GM03348 (cell line): ENCODE results near the gene UGT2A3.
"Not testable (repeated sequence)": the region's sequence is repeated elsewhere in the genome, so short reads cannot be mapped to it uniquely, and the experiment has no call there.

Experiments used
- DNase-seq: peaks from one replicate; pipeline ENCODE4 v3.0.0; 2012; ENCODE audit warnings: low spot score

The UGT2A3 gene

DNA sequence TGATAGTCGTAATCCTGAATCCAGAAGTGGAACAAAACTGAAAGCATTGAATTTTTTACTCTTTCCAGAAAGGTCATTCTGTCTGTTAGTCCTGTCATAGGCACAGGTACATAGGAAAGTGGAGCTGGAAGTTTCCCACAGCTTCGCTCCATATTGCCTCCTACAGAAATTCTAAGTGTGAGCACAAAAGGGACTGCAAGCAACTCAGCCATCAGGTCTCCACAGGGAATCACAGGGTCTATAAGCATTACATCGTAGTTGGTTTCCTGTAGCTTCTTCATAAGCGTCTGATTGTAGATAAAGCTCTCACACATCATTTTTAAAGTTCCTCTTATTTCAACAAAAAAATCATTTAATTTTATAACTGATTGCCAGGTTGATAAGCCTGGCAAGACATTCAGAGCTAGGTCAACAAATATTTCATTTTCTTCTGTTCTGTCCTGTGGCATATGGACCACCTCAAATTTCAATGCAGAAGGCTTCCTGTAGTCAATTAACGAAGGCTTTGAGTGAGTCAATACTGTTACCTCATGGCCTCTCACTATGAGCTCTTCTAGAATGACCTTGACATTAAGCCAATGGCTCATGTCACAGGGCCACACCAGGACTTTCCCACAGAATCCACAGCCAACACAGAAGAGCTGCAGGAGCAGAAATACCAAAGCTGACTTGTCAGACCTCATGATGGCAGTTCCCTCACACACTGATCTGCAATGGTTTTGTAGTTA, at the start of gene UGT2A3:
Gene UGT2A3, minus strand, starts transcription at position 727 of the 728 bp plus-strand sequence. Its CDS starts 44 bp downstream, at position 683.
- DNase-seq = no peak

DNA sequence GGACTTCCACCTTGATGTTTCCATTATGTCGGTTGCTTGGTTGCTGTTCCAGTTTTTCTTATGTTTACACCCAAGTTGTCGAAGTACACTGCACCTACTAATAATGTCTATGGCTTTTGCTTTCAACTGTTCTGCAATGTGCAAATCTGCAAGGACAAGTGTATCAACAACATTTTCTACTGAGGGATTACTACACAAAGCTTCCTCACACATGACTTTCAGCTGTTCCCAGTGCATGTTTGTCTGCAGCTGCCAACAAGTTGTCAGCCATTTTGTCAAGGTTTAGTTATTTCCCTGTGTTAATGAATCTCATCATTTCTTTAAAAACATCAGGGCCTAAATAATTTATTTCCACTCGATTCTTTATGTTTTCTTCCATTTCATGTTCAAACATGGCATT, 45.4 kb upstream of the UGT2A3 start:
- DNase-seq = no peak

DNA sequence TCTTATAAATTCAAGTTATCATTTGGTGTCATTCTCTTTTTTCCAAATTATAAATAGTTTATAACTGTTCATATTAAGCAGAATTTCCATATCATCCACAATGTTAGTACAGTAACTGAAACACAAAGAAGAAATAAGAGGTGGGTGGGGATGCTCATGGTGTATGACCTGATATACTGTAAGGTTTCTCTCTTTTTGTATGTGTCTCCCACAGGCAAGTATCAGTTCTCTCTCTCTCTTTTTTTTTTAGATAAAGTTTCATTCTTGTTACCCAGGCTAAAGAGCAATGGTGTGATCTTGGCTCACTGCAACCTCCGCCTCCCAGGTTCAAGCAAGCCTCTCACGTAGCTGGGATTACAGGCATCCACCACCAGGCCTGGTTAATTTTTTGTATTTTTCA, 43.7 kb upstream of the UGT2A3 start:
- no peak for DNase-seq

DNA sequence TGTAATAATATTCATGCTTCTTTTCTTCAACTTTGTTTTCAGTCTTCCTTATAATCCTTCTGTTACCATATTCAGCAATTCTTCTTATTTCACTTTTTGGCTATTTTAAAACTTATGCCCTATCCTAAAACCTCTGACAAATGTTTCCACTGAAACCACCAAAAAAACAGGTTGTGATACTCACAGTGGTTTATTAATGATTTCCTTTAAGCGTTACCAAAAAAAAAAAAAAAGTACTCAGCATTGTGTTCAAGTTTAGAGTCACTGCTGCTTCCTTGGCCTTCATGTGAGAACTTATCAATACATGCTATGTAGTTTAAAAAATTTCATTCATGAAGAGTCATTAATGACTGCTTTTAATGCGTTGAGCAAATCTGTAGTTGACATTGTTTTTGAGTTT, 35.4 kb upstream of the UGT2A3 start:
- no peak for DNase-seq

DNA sequence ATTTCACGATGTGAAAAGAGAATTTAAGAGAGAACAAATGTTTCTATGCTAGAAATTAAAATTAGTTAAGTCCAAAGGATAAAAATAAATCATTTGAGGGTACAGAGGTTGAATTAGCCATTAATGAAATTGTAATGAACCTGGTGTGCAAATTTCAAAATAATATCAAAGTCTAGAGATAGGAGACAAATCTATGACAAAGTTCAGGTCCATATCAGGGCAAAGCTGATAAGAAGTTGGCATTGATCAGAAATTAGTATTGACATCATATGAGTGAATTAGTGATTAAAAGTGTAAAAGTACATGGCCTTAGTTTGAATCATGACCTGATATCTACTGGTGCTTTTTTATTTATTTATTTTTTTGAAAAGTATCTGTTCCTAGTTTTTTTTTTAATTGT, 33.8 kb upstream of the UGT2A3 start:
- DNase-seq = no peak

DNA sequence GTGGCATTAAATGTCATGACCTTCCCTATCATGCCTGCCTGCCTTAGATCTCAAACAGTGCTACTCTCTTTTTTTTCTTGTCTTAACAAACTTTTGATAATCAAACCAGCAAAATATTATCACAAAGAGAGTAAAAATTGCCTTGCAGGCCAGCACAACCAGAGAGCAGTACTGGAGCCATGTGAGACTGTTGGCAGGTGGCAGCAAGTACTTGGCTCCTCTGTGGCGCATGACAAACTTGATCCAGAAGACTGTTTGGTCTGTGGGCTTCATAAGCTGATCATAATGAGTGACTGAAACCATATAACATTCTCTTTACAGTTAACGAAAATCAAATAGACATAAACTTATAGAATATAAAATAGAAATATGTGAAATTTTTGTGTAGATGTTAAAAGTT, 33.3 kb upstream of the UGT2A3 start:
- no peak for DNase-seq

DNA sequence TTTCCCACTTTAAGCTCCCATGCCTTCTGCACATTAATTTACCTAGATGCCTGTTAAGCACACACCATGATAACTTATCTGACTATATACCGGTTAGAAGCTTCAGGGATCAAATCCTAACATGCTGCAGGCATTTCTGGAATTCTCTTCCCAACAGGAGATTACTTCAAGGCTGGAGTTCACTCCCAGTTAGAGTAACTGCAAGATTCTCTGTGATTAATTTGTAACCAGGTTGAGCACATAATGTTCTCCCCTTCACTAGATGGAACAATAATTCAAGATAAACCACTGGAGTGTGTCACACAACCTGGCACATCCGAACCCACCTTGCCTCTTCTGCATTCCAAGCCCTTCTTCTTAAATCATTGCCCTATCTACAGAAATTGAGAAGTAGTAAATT, 11.8 kb upstream of the UGT2A3 start:
- DNase-seq = no peak

DNA sequence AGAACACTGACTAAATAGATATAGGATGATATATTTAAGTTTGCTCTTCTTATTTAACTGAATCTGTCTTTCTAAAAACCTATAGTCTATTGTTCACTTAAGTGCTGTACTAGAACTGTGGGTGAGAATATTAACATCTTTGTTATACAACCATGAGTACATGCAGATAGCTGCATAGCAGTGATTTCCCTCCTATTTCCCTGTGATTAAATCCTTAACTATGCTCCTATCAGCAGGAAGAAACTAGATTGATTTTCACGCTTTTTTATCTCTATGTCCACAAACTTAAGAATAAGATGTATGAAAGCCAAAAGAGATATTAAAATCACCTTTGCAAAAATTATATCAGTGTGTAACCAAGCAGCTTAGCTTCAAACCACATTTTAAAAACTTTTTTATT, 11.3 kb upstream of the UGT2A3 start:
- DNase-seq = no peak

DNA sequence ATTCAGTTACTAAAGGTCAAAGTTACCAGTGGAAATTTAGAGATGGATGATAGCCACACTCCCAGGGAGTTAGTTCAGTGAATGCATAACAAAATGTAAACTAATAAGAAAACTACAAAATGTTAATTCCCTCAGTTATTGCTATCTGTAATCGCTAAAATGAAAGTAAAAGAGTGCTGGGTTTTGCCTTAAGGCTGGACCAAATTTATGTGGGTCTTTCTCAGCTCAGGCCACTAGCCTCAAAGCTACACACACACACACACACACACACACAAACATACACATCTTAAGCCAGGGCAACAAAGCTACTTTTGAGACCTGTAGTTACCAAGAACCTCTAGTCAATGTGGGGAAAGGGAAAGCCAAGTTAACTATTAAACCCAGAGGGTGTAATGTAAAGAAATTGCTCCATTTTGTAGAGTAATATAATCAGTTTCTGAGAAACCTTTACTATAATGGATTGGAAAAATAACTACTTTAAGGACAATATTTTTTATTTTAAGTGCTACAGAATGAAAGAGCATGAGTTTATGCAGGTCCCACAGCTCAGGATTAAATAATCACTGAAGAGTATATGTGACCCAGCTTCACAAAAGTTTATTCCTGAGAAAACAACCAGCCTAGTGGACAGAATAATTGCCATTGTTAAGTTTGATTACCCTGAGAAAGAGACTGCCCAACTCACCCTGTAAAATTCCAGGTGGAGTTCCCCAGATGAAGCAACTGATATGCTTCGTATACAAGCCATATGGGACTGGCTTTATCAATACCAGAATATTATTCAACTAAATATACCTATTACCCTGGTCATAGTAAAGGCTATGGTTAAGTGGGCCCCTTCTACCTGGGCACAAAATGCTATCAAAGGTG, 8.9 kb upstream of the UGT2A3 start:
- DNase-seq = no peak

DNA sequence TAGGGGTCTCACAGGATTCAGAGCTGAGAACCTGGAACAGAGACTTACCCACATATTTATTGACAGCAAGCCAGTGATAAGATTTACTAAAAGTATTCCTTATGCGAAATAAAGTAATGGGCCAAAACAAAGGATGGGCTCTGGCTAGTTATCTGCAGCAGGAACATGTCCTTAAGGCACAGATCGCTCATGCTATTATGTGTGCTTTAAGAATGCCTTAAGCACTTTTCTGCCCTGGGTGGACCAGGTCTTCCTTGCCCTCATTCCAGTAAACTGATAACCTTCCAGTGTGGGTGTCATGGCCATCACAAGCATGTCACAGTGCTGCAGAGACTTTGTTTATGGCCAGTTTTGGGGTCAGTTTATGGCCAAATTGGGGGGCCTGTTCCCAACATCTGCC, 7.5 kb upstream of the UGT2A3 start:
- DNase-seq = not testable (repeated sequence)

DNA sequence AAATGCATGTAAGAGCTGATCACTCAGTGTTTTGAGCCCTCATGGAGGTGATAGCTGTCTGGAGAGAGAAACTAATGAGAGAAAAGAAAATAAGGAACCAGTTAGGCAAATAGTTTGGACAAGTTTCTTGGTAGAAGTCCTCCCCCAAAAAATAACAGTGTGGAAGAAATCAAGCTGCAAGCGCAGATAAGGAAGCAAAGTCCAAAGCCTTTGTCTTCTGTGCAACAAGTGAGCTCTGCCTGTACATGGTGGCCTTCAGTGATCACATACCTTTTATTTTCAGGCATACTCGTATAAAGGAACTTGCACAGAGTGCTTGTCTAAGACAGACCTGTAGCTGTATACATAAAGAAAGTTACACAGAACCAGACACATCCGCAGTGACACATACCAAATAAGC, 2.5 kb upstream of the UGT2A3 start:
- no peak for DNase-seq

DNA sequence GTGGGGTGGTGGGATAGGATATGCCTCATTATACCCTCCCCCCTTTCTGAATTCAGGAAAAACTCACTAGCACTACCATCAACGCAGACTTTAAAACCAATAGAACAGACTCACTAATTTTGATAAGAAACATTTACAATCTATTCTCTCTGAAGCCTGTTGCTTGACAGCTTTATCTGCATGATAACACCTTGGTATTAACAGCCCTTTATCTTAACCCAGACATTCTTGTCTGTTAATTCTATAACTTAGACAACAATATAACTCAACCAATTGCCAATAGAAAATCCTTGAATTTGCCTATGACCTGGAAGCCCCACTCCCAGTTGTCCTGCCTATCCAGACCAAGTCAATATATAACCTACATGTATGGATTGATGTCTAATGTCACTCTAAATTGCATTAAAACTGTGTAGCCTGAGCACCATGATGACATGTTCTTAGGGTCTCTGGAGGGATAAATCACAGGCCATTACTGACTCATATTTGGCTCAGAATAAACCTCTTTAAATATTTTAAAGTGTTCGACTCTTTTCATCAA, 1.5 kb upstream of the UGT2A3 start:
- DNase-seq = no peak

DNA sequence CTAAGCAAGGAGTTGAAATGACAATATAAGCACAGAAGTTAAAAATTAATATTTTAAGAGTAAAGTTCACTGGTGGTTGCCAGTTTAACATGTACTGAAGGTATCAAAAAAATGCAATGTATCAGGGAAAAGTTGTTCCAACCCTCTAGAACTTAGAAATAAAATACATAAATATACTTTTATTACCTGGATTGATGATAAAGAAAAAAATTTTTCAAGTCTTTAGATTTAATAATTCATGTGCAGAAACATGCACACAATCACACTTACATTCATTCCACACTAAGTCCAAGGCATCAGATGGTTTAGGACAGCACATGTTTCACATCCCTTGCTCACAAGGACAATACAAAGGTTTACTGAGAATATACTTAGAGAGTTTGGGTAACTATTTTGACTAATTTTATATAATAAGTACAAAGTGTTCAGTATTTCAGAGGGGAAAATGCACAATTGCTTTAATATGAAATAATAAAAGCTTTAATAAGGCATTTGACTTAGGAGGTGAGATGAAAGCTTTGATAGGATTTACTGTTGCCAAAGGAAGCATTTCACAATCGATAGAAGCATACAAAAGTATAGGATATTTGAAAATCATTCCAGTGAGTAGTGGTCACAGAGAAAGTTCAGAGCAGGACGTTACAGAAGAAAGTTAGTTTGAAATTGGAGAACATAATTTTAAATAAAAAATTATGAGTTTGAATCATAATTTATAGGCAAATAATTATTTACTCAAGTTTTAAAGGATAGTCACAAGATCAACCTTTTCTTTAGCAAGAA, 392 bp upstream of the UGT2A3 start:
- no peak for DNase-seq

DNA sequence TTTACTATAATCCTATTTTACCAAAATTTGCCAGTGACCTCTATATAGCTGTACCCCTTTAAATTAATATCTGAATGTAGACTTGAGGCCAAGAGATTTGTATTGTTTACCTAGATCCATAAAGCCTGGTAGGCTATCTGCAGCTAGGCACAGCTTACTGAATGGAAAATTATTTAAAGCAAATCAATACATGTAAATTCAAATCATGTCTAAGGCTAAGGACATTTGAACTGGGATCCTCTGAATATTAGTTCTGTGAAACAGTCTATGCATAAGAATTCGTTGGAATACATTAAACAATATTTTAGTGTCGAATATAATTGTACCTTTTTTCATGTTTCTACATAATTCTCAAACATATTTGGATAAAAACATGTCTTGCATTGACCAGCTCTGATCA, 1.6 kb downstream of the UGT2A3 start:
- no peak for DNase-seq

DNA sequence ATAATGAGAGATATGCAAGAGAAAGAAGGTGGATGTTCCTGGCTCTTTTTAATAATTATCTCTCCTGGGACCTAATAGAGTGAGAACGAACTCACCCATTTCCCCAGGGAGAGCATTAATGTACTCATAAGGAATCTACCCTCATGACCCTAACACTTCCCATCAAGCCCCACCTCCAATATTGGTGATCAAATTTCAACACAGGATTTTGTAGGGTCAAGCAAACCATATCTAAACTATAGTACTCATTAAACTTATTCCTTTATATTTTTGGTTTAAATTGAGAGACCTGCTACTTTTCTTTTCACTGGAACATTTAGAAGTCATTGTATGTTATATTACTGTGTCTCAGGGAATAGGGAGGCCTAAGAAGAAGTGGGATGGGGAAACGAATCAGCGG, 2.6 kb downstream of the UGT2A3 start:
- no peak for DNase-seq

DNA sequence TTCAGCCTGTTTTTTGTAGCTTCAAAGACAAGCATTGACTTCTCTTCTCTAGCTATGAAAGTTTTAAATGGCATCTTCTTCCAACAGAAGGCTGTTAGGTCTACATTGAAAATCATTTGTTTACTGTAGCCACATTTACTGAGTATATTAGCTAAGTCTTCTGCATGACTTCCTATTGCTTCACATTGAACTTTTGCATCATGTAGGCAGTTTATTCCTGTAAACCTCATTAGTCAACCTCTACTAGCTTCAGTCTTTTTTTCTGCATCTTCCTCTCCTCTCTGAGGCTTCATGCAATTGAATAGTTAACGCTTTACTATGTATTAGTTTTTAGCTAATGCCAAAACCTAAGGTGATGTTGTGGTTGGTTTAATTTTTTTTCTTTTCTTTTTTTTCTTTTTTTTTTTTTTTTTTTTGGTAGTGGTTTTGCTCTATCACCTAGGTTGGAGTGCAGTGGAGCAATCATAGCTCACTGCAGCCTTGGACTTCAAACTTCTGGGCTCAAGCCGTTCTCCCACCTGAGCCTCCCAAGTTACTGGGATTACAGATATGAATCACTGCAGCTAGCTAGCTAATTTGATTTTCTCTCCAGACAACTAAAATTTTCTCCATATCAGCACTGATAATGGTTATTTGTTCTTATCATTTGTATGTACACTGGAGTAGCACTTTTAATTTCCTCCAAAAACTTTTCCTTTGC, 3.4 kb downstream of the UGT2A3 start:
- DNase-seq = no peak

DNA sequence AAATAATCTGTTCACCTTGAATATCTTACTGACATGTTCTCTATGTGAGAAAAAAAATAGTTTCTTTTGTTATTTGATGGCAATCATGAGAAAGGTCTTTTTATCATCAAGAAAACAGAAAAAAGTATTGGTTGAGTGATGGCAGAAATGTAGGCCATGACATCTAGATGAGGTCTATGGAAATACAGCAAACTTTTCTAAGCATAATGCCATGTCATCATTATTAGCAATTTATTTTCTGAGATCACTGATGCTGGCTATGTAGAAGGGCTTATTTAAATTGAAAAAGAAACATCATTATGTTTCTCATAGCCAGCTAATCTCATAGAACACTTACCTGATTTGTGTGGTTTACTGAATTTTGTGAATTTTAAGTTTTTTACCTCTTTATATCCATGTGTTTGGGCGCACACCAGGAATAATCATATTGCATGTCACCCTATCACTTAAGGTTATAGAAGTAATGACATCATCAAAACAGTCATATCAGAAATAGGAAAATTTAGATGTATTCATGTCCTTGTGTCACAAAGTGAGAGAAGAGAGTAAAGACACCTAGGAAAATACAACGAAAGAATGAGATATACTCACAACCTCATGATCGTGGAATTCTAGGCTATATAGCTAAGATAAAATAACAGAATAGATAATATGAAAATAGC, 22.4 kb downstream of the UGT2A3 start:
- no peak for DNase-seq

DNA sequence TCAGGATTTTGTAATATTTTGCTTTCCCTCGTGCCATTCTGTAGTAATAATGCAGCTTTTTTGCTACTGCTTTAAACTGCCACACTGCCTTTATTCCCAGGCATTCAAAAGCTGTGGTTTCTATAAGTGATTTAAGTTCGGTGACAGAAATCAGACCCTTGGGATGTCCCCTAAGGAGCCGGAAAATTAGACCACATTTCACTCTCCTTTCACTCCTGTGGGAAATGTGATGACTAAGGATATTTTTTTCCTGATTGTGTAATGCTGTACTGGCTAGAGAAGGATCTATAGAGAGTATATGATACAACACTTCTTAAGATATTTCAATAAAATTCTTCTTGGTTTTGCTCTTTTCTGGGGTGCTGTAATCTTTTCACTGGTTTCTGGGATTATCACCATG, 24.4 kb downstream of the UGT2A3 start:
- no peak for DNase-seq

DNA sequence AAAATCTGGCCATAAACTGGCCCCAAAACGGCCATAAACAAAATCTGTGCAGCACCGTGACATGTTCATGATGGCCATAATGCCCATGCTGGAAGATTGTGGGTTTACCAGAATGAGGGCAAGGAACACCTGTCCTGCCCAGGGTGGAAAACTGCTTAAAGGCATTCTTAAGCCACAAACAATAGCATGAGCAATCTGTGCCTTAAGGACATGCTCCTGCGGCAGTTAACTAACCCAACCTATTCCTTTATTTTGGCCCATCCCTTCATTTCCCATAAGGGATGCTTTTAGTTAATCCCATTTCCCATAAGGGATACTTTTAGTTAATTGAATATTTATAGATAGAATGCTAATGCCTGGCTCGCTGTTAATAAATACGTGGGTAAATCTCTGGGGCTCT, 29.4 kb downstream of the UGT2A3 start:
- not testable (repeated sequence) for DNase-seq

DNA sequence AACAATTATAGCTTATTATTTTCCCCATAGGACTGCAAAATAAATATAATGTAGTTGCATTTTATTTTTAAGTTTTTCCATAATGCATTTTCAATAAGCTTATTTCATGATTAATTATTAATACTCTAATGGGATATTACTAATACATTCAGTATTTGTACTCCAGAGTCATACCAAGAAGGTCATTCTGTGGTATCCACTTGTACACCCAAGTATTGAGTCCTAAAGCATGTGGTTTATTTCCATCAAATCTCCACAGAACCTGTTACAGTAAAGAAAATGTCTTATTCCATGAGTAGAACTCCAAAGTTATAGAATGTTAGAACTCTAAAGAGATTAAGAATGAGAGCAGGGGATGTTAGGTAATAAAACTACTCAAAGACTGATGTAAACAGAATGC, 30.6 kb downstream of the UGT2A3 start:
- no peak for DNase-seq

DNA sequence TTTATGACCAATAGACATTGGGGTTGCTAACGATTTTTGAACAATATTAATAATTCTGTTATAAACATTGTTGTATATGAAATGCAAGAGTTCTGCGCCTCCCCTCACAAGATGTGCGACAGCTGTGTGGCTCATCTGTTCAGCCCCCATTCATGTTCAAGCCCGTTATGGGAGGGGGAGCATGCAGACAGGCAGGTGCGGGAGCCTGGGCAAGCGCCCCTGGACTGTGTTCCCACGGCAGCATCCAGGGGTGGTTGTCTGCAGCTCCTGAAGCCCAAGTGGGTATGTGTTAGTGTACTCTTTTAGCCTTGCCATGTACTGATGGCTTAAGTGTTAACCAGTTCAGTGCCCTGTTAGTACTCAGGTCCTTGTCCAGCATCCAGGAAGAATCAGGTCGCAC, 34.6 kb downstream of the UGT2A3 start:
- no peak for DNase-seq
